Kidney (tissue), 14 donors: Measurements from ENCODE around the gene ANKDD1A. TPM values are rescaled to one million over a fixed set of nuclear protein-coding genes. Genes with fewer than 3 reads are reported as not detected.

Experiments used
- DNase-seq, 5 donors: peaks; one replicate each; pipeline ENCODE4 v3.0.0-alpha.2; 2013 to 2020
- FAIRE-seq: peaks from 2 replicates; lab custom pipeline; 2012; peaks lifted over from hg19 to GRCh38; lab: Jason Lieb, UNC
- H3K27ac ChIP-seq, 2 donors: one replicate each; pipeline ENCODE4 v1.7.0; 2013; ENCODE audit warnings: low read depth in 2 of 2, low read length in 2 of 2, inconsistent platforms in 1 of 2
- H3K27me3 ChIP-seq: one replicate; pipeline ENCODE4 v1.7.1; 2013; ENCODE audit warnings: low read length, inconsistent platforms; ENCODE audit not compliant: control insufficient read depth, insufficient read depth
- H3K36me3 ChIP-seq, 3 donors: one replicate each; pipeline versions ENCODE4 v1.7.0 to v1.7.1; 2013; ENCODE audit warnings: low read length in 3 of 3, control low read depth in 1 of 3, inconsistent platforms in 1 of 3; ENCODE audit not compliant: insufficient read depth in 3 of 3, control insufficient read depth in 2 of 3
- H3K4me1 ChIP-seq, 3 donors: one replicate each; pipeline versions ENCODE4 v1.7.0 to v1.7.1; 2013; ENCODE audit warnings: low read length in 3 of 3, inconsistent platforms in 1 of 3, low read depth in 1 of 3; ENCODE audit not compliant: control insufficient read depth in 2 of 3, insufficient read depth in 2 of 3
- H3K4me3 ChIP-seq, 3 donors: one replicate each; pipeline versions ENCODE4 v1.7.0 to v1.8.1; 2013; ENCODE audit warnings: low read length in 3 of 3, control low read depth in 1 of 3, inconsistent platforms in 1 of 3
- H3K9ac ChIP-seq, 3 donors: one replicate each; pipeline versions ENCODE4 v1.7.0 to v1.7.1; 2013; ENCODE audit warnings: low read length in 3 of 3, control low read depth in 1 of 3, inconsistent platforms in 1 of 3
- H3K9me3 ChIP-seq, 3 donors: one replicate each; pipeline versions ENCODE4 v1.7.0 to v1.7.1; 2013; ENCODE audit warnings: low read length in 3 of 3, control low read depth in 1 of 3, inconsistent platforms in 1 of 3; ENCODE audit not compliant: control insufficient read depth in 2 of 3, insufficient read depth in 1 of 3
- CTCF ChIP-seq: IDR thresholded peaks from 3 replicates; pipeline ENCODE4 v1.5.1; 2012; ENCODE audit warnings: mild to moderate bottlenecking, moderate library complexity, borderline replicate concordance; ENCODE audit not compliant: insufficient read depth; ENCODE audit errors: extremely low read depth
- intact Hi-C: fragments of 100-400 bp; cut with DNase I; formaldehyde crosslinking; loops from one replicate; pipeline ENCODE4 v1.11.1; 2022
- polyA plus RNA-seq: library from polyadenylated mRNA; stranded (reverse); fragments of 350-450 nt; fragmentation: Illumina TruSeq; extraction: RNeasy Lipid Tissue Mini Kit (QIAGEN cat#74804); gene quantifications from one replicate; pipeline ENCODE4 v1.2.3, GENCODE V29; 2014; ENCODE audit warnings: low read depth, low replicate concordance; ENCODE audit not compliant: insufficient read depth
- total RNA-seq: library from RNA; stranded (reverse); fragmentation: NEBNext Ultra II Directional; extraction: Animal tissue kit (Norgen Biotek cat#: 25700); gene quantifications from one replicate; pipeline ENCODE4 v1.2.1, GENCODE V29; 2021
- donor health status: control.
- donor health status: control.
- donor health status: control.
- donor health status: control.
- donor health status: control.
- donor health status: DM: yes; HTN: yes; CAD: no.
- donor health status: Normal renal cell carcinoma (clear cell type).

The ANKDD1A gene
- total and polyA plus RNA-seq, 2 donors from 2014 or later = 1.9 to 8.0 TPM

- Histone ChIP-seq H3K36me3 (no peaks in the 10 kb centered on the region), H3K4me1 (peaks cover 0 to 6% (median 0%) of the 10 kb centered on the region in 3 donors), H3K4me3 (no peak overlapping the region), H3K9ac (no peak overlapping the region), H3K9me3 (peaks cover 0 to 3% (median 0%) of the 10 kb centered on the region in 3 donors), H3K27me3 (no peaks in the 10 kb centered on the region), H3K27ac (no peak overlapping the region)
- DNase-seq (peak in 1 of 5 donors; percentile 53), FAIRE-seq (no peak)
- no peak for TF ChIP-seq CTCF
- intact Hi-C loops = loop anchor here (10.0 kb wide), 2 partner anchors 61 to 171 kb away; partner anchors contain the start of gene PLEKHO2
These were observed 5.8 kb upstream of the ANKDD1A start for GRCh38 chr15:64905941-64906340.

- intact Hi-C loops = loop anchor here (10.0 kb wide), 2 partner anchors 62 to 172 kb away; partner anchors contain the start of gene PLEKHO2
- no peak overlapping the region for H3K27ac ChIP-seq
- H3K27me3 ChIP-seq = no peaks in the 10 kb centered on the region
- H3K9ac ChIP-seq = no peak overlapping the region
- no peak overlapping the region for H3K4me3 ChIP-seq
- no peak for TF ChIP-seq CTCF
- no peaks in the 10 kb centered on the region for H3K9me3 ChIP-seq
- no peaks in the 10 kb centered on the region for H3K36me3 ChIP-seq
- FAIRE-seq (no peak), DNase-seq (peak in 1 of 5 donors; percentile 37)
- H3K4me1 ChIP-seq = peaks cover 0 to 6% (median 0%) of the 10 kb centered on the region in 3 donors
These were observed 5.3 kb upstream of the ANKDD1A start for GRCh38 chr15:64906402-64906801.

- TF ChIP-seq CTCF = no peak
- DNase-seq = no peak
- peaks cover 0 to 11% (median 0%) of the 10 kb centered on the region in 3 donors for H3K4me1 ChIP-seq
- no peak for FAIRE-seq
- H3K27me3 ChIP-seq = no peaks in the 10 kb centered on the region
- H3K9me3 ChIP-seq = no peaks in the 10 kb centered on the region
- H3K36me3 ChIP-seq = no peaks in the 10 kb centered on the region
- no peak overlapping the region for H3K4me3 ChIP-seq
- intact Hi-C loops = loop anchor here (10.0 kb wide), 2 partner anchors 63 to 173 kb away; partner anchors contain the start of gene PLEKHO2
- no peak overlapping the region for H3K9ac ChIP-seq
- no peak overlapping the region for H3K27ac ChIP-seq
These were observed 3.7 kb upstream of the ANKDD1A start for GRCh38 chr15:64907991-64908390.
